ENCODE data around the gene CIB4. TPM values are rescaled to one million over a fixed set of nuclear protein-coding genes. Genes with fewer than 3 reads are reported as not detected.

The CIB4 gene
- total and polyA plus RNA-seq, 2 donors (not counting 1 experiment from before 2014, with no cell fraction given), result not detected

GRCh38 chr2:26556309-26557243 lies 84.6 kb downstream of the CIB4 start:
- no peak overlapping the region for H3K4me3 ChIP-seq (ENCODE audit: control extremely low read depth in 1 of 5, extremely low read depth in 1 of 5, insufficient read depth in 1 of 5, low read depth in 2 of 5, low read length in 4 of 5)
- Mint-ChIP-seq H3K9me3 (ENCODE audit: insufficient read depth) (no peaks in the 10 kb centered on the region), H3K27me3 (peaks cover 63% of the 10 kb centered on the region), H3K4me3 (no peak overlapping the region), H3K4me1 (no peaks in the 10 kb centered on the region), H3K27ac (no peak overlapping the region)
- ATAC-seq (ENCODE audit: low read depth), result no peak
- POLR2A ChIA-PET, result no interaction called here
- intact Hi-C loops (cut with micrococcal nuclease), result no loop called here
- no peak overlapping the region for H3K4me2 ChIP-seq (replicated peaks; ENCODE audit: low read depth, low read length, poor library complexity, severe bottlenecking)
- H3K79me2 ChIP-seq (ENCODE audit: control insufficient read depth, insufficient read depth, low read length), result no peaks in the 10 kb centered on the region
- H3K27me3 ChIP-seq (replicated peaks in 1 of 4; ENCODE audit: control extremely low read depth in 1 of 4, control insufficient read depth in 3 of 4, insufficient read depth in 4 of 4, low read length in 3 of 4), result peaks cover 0 to 22% (median 7%) of the 10 kb centered on the region in 4 experiments
- no peak for DNase-seq
- no peaks in the 10 kb centered on the region for H3K4me1 ChIP-seq (ENCODE audit: control insufficient read depth in 2 of 2, insufficient read depth in 2 of 2, low read length in 2 of 2)
- no peak overlapping the region for H2AFZ ChIP-seq (ENCODE audit: insufficient read depth, low read depth, low read length, poor library complexity, severe bottlenecking)
- 83% methylated on average over 11 of the region's 15 CpGs for WGBS (ENCODE audit: insufficient coverage)
- no peak overlapping the region for H3K27ac ChIP-seq (ENCODE audit: low read length in 2 of 2)
- H3K9me3 ChIP-seq (ENCODE audit: control extremely low read depth in 1 of 3, control insufficient read depth in 2 of 3, insufficient read depth in 1 of 3, low read length in 2 of 3), result no peaks in the 10 kb centered on the region
- no peaks in the 10 kb centered on the region for H4K20me1 ChIP-seq (ENCODE audit: control insufficient read depth, insufficient read depth, low read length, poor library complexity, severe bottlenecking)
- H3K36me3 ChIP-seq (replicated peaks in 1 of 2; ENCODE audit: control extremely low read depth in 1 of 2, control insufficient read depth in 1 of 2, extremely low read depth in 1 of 2, insufficient read depth in 2 of 2, low read length in 1 of 2), result no peaks in the 10 kb centered on the region
- TF ChIP-seq CTCF (IDR thresholded peaks at IDR 0.05) (no peak), EZH2 (IDR thresholded peaks at IDR 0.05; ENCODE audit: borderline replicate concordance, insufficient read depth, low read depth, low read length, poor library complexity, severe bottlenecking) (no peak)
- no peak overlapping the region for H3K9ac ChIP-seq (ENCODE audit: low read length)
- CTCF ChIA-PET, result no interaction called here

Measured in B cell (primary cell).